UCSD-AML1 (cell line): ENCODE results near the gene FOXO1.
"Not testable (repeated sequence)": the region's sequence is repeated elsewhere in the genome, so short reads cannot be mapped to it uniquely, and the experiment has no call there.

ENCODE experiments used
- DNase-seq: peaks from one replicate; lab custom pipeline; 2025; ENCODE audit not compliant: unreplicated experiment; lab: John Stamatoyannopoulos, UW

Gene FOXO1

GRCh38 chr13:40666933-40667621 is 636 bp upstream of the FOXO1 start:
- peak; percentile 71 for DNase-seq

GRCh38 chr13:40665126-40666044 is 1.1 kb downstream of the FOXO1 start:
- DNase-seq = peak; percentile 48

- peak; percentile 48 for DNase-seq
Measured at GRCh38 chr13:40664350-40665125, 1.9 kb downstream of the FOXO1 start.

- not testable (repeated sequence) for DNase-seq
Measured at GRCh38 chr13:40664100-40664349, 2.4 kb downstream of the FOXO1 start.

DNA sequence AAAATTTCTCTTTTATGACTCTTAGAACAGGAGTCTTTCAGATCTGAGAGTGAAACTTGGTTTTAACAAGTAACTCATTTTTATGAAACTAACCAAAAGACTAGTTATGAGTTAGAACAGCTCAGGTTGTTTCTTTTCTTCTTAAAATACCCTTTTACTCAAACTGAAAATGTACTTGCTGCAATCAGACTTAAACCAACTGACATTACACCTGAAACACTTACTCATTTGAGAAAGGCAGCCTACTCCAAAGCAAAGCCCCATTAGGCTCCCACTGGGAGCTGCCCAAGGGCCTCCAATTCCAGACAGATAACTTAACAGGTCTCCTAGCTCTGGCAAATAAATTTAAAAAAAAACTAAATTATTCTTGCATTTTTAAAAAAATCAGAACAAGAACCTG is 3.6 kb downstream of the FOXO1 start:
- no peak for DNase-seq

- DNase-seq = no peak
Measured at GRCh38 chr13:40661875-40662665, 4.4 kb downstream of the FOXO1 start.

GRCh38 chr13:40660692-40661091 is 5.7 kb downstream of the FOXO1 start:
- no peak for DNase-seq

- DNase-seq = no peak
Measured at GRCh38 chr13:40660141-40660664, 6.2 kb downstream of the FOXO1 start.

DNA sequence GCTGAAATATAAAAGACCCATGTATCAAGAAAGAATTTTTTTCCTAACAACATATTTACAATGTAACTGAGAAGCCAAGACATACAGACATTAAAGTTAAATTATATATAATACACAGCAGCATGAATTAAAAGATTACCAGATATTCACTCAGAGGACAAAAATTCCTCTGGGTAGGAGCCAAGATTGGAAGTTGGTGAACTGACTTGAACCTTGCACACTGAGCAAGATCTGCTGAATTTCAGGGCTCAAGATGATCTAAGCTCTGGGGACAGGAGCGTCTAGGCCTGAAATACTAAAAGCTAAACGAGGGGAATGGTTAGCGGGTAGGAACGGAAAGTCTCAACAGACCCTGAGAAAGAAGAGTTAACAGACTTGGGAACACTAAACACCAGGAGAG is 8.5 kb downstream of the FOXO1 start:
- DNase-seq = no peak

DNA sequence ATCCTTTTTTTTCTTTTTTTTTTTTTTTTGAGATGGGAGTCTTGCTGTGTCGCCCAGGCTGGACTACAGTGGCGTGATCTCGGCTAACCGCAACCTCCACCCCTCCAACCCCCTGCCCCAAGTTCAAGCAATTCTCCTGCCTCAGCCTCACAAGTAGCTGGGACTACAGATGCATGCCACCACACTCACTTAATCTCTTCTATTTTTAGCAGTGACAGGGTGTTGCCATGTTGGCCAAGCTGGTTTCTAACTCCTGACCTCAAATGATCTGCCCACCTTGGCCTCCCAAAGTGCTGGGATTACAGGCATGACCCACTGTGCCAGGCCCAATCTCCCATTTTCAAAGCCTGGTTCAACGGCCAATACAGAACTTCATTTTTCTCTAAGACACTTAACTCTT is 9.1 kb downstream of the FOXO1 start:
- no peak for DNase-seq

- no peak for DNase-seq
Measured at GRCh38 chr13:40656358-40656757, 10.1 kb downstream of the FOXO1 start.

DNA sequence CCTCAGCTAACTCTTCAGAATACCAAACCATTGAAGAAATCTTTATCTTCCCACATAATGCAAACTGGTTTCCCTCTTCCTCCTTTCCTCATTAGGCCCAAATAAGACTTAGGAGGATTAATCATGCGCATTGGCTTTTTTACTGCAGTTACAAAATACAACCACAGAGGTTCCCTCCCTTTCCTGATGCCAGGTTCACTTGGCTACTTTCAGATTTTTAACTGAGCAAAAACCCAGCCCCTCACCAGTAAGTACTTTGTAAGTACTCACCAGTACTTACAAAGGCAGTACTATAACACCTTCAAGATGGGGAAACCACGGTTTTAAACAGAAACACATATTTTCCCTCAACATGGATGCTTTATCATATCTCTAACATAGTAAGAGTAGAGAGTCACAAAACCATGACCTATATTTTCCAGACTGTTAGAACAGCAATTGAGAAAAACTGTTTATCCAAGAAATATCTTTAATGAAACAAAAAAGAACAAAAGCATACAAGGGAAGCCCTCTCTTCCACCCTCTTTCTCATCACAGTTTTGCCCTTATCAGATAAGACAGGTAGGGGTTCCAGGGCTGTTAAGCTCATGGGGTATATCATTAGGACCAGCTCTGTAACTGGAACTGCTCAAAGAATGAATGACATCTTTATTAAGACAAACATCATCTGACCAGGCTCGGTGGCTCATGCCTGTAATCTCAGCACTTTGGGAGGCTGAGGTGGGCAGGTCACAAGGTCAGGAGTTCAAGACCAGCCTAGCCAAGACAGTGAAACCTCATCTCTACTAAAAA is 12.7 kb downstream of the FOXO1 start:
- DNase-seq = no peak

DNA sequence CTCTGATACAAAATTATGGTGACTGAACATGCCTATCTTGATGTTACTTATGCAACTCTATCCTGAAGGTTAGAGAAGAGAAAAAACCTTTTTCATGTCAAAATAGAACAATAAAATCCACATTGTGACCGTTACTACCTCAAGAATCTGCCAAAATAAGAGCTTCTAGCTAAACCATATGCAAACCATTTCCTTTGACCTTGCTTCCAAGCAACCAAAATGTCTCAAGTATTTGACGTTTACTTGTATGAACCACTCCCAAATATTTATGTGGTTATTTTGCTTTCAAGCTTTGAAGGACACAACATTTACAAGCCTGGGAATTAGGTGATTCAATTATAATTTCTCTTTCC is 13.9 kb downstream of the FOXO1 start:
- DNase-seq = no peak

- DNase-seq = no peak
Measured at GRCh38 chr13:40651866-40652587, 14.4 kb downstream of the FOXO1 start.

GRCh38 chr13:40648841-40649240 is 17.6 kb downstream of the FOXO1 start:
- no peak for DNase-seq

GRCh38 chr13:40648040-40648439 is 18.4 kb downstream of the FOXO1 start:
- DNase-seq = no peak

GRCh38 chr13:40644838-40645604 is 21.4 kb downstream of the FOXO1 start:
- no peak for DNase-seq

- DNase-seq = peak; percentile 59
Measured at GRCh38 chr13:40640845-40641458, 25.5 kb downstream of the FOXO1 start.
